ENCODE results near the gene MICB.

DNA sequence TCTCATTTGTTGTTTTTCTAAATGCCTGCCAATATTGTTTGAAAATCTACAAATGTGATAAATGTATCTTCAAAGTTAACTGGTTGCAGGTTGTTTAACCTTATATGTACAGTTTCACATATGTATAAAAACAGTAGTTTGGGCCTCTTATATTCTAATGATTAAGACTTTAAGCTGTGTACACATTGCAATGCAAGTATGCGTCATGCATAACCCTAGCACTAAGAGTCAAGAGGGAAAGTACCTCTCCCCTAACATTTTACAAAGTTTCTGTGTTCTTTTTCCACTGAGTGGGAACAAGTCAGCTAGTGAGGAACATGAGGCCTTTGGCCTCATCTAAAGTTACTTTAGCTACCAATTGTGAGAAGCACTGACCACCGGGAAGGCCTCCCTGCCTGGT, 25.7 kb upstream of the MICB start:
- TF ChIP-seq POLR2A (IDR thresholded peaks at IDR 0.05) = no peak
- TF ChIP-seq, protein P1, sequence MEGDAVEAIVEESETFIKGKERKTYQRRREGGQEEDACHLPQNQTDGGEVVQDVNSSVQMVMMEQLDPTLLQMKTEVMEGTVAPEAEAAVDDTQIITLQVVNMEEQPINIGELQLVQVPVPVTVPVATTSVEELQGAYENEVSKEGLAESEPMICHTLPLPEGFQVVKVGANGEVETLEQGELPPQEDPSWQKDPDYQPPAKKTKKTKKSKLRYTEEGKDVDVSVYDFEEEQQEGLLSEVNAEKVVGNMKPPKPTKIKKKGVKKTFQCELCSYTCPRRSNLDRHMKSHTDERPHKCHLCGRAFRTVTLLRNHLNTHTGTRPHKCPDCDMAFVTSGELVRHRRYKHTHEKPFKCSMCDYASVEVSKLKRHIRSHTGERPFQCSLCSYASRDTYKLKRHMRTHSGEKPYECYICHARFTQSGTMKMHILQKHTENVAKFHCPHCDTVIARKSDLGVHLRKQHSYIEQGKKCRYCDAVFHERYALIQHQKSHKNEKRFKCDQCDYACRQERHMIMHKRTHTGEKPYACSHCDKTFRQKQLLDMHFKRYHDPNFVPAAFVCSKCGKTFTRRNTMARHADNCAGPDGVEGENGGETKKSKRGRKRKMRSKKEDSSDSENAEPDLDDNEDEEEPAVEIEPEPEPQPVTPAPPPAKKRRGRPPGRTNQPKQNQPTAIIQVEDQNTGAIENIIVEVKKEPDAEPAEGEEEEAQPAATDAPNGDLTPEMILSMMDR (IDR thresholded peaks at IDR 0.05) = no peak
- no peak for TF ChIP-seq POLR2AphosphoS5 (IDR thresholded peaks at IDR 0.05)

Data from gastroesophageal sphincter (tissue), 3 donors.